Cardiac muscle cell (in vitro differentiated cells and primary cell): ENCODE measurements around the gene OR51B6. TPM values are rescaled to one million over a fixed set of nuclear protein-coding genes. Genes with fewer than 3 reads are reported as not detected.

ENCODE experiments used
- DNase-seq, 2 donors: peaks; one replicate each; pipeline versions ENCODE4 v3.0.0 to v3.0.0-alpha.2; 2010 to 2017; ENCODE audit warnings: low read depth in 1 of 2, low spot score in 1 of 2
- H3K27ac ChIP-seq: fragments of 200-600 bp; sonication (generic); 2 replicates; pipeline ENCODE4 v1.5.1; 2016
- H3K27me3 ChIP-seq: fragments of 200-600 bp; sonication (generic); 2 replicates; pipeline ENCODE4 v1.6.0; 2016; ENCODE audit warnings: control low read depth
- H3K36me3 ChIP-seq: fragments of 200-600 bp; sonication (generic); 2 replicates; pipeline ENCODE4 v1.5.1; 2016; ENCODE audit warnings: control low read depth
- H3K4me1 ChIP-seq: fragments of 200-600 bp; sonication (generic); 2 replicates; pipeline ENCODE4 v1.8.1; 2017; ENCODE audit warnings: low read depth, mild to moderate bottlenecking, mixed run types
- H3K4me3 ChIP-seq: fragments of 200-600 bp; sonication (generic); 2 replicates; pipeline ENCODE4 v1.5.1; 2016; ENCODE audit warnings: mild to moderate bottlenecking
- H3K9me3 ChIP-seq: fragments of 200-600 bp; sonication (generic); 2 replicates; pipeline ENCODE4 v1.5.1; 2017; ENCODE audit warnings: low read depth, mild to moderate bottlenecking, control low read depth
- polyA plus RNA-seq: library from polyadenylated mRNA; unstranded; fragments of >200 nt; fragmentation: Nextera tagmentation; extraction: Ambion mirVana; gene quantifications from 2 replicates; pipeline ENCODE4 v1.2.1, GENCODE V29; 2016
- total RNA-seq: library from RNA; depleted of rRNA; stranded (reverse); fragments of >200 nt; gene quantifications from 2 replicates; pipeline ENCODE4 v1.2.3, GENCODE V29; 2016
- TF ChIP-seq, protein P1 (sequence below): IDR thresholded peaks from 2 replicates; pipeline ENCODE4 v1.5.1; 2012; ENCODE audit warnings: low read depth, mild to moderate bottlenecking, low read length

The OR51B6 gene
- total and polyA plus RNA-seq, 2 experiments from 2014 or later = 0.39 TPM; not detected in 1

DNA sequence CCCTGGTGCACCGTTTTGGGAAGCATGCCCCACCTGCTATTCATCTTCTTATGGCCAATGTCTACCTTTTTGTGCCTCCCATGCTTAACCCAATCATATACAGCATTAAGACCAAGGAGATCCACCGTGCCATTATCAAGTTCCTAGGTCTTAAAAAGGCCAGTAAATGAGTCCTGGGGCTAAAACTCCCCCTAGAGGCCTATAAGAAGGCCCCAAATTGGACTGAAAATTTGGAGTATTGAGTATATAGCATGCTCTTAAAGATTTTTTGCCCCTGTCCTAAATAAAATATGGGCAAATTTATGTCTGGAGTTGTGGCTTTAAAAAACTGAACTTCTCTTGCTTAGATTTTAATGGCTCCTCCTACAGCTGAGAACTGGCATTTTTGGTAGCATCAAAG lies 38.9 kb downstream of the OR51B6 start:
- Histone ChIP-seq H3K27ac (no peak overlapping the region), H3K4me1 (no peaks in the 10 kb centered on the region), H3K27me3 (no peaks in the 10 kb centered on the region), H3K36me3 (no peaks in the 10 kb centered on the region), H3K4me3 (no peak overlapping the region), H3K9me3 (no peaks in the 10 kb centered on the region)
- no peak for DNase-seq
- TF ChIP-seq, protein P1, sequence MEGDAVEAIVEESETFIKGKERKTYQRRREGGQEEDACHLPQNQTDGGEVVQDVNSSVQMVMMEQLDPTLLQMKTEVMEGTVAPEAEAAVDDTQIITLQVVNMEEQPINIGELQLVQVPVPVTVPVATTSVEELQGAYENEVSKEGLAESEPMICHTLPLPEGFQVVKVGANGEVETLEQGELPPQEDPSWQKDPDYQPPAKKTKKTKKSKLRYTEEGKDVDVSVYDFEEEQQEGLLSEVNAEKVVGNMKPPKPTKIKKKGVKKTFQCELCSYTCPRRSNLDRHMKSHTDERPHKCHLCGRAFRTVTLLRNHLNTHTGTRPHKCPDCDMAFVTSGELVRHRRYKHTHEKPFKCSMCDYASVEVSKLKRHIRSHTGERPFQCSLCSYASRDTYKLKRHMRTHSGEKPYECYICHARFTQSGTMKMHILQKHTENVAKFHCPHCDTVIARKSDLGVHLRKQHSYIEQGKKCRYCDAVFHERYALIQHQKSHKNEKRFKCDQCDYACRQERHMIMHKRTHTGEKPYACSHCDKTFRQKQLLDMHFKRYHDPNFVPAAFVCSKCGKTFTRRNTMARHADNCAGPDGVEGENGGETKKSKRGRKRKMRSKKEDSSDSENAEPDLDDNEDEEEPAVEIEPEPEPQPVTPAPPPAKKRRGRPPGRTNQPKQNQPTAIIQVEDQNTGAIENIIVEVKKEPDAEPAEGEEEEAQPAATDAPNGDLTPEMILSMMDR = no peak

DNA sequence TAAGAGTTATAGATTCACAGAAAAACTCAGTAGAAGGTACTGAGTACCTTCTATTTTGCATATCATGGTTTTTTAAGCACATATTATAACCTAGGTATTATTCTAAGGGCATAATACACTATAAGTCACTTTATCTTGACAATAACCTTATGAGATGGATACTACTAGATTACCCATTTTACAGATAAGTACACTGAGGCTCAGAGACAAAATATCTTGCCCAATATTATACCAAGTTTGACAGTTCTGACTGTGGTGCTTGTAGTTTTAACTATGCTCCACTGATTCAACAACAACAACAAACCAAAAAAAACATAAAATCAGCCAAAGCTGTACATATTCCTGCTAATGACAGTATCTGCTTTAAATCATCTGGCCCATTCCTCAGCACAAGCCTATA lies 42.8 kb downstream of the OR51B6 start:
- Histone ChIP-seq H3K27ac (no peak overlapping the region), H3K9me3 (no peaks in the 10 kb centered on the region), H3K4me1 (no peaks in the 10 kb centered on the region), H3K4me3 (no peak overlapping the region), H3K36me3 (no peaks in the 10 kb centered on the region), H3K27me3 (no peaks in the 10 kb centered on the region)
- TF ChIP-seq, protein P1 = no peak
- no peak for DNase-seq

DNA sequence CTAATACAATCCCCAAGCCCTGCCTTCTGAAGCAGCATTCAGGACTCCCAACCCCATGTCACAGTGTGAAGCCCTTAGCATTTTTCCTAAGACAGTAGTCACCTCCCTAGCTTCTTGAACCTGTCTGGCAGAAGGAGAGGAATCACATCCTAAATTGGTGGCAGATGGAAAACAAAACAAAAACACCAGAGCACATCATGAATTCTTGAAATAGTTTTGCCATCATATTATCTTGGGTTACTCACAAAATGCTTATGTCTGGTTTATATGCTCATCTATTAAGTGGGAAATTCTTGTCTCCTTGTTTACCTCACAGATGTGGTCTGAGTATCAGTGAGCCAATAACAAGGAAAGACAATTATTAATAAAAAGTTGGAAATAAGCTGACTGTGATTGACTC lies 47.6 kb downstream of the OR51B6 start:
- Histone ChIP-seq H3K27me3 (no peaks in the 10 kb centered on the region), H3K4me1 (no peaks in the 10 kb centered on the region), H3K27ac (no peak overlapping the region), H3K9me3 (no peaks in the 10 kb centered on the region), H3K36me3 (no peaks in the 10 kb centered on the region), H3K4me3 (no peak overlapping the region)
- no peak for DNase-seq
- TF ChIP-seq, protein P1 = no peak

Other genes starting within 250 kb of the OR51B6 start
- not detected in 2 replicates for gene OR52A5, start 213.2 kb upstream of the OR51B6 start, total RNA-seq
- not detected in 2 replicates for gene OR52A5, start 213.2 kb upstream of the OR51B6 start, polyA plus RNA-seq
- gene OR52A1, start 196.8 kb upstream of the OR51B6 start, total RNA-seq = not detected in 2 replicates
- not detected in 2 replicates for gene OR52A1, start 196.8 kb upstream of the OR51B6 start, polyA plus RNA-seq
- gene OR51V1, start 150.8 kb upstream of the OR51B6 start, total RNA-seq = not detected in 2 replicates
- not detected in 2 replicates for gene OR51V1, start 150.8 kb upstream of the OR51B6 start, polyA plus RNA-seq
- not detected in 2 replicates for gene HBB, start 124.4 kb upstream of the OR51B6 start, total RNA-seq
- not detected in 2 replicates for gene HBB, start 124.4 kb upstream of the OR51B6 start, polyA plus RNA-seq
- gene HBD, start 117.0 kb upstream of the OR51B6 start, total RNA-seq = 0.95 TPM in 1 of 2 replicates, not detected in the other
- 2.8 TPM in 1 of 2 replicates, not detected in the other for gene HBD, start 117.0 kb upstream of the OR51B6 start, polyA plus RNA-seq
- not detected in 2 replicates for gene HBG1, start 101.7 kb upstream of the OR51B6 start, total RNA-seq
- not detected in 2 replicates for gene HBG1, start 101.7 kb upstream of the OR51B6 start, polyA plus RNA-seq
- gene HBG2, start 96.7 kb upstream of the OR51B6 start, total RNA-seq = not detected in 2 replicates
- gene HBG2, start 96.7 kb upstream of the OR51B6 start, polyA plus RNA-seq = 0.54 TPM in 1 of 2 replicates, not detected in the other
- 0.32 and 0.51 TPM in 2 replicates for gene HBE1, start 81.6 kb upstream of the OR51B6 start, total RNA-seq
- gene HBE1, start 81.6 kb upstream of the OR51B6 start, polyA plus RNA-seq = 0.23 TPM in 1 of 2 replicates, not detected in the other
- 0.57 and 0.85 TPM in 2 replicates for gene OR51B4, start 49.6 kb upstream of the OR51B6 start, total RNA-seq
- gene OR51B4, start 49.6 kb upstream of the OR51B6 start, polyA plus RNA-seq = 0.24 TPM in 1 of 2 replicates, not detected in the other
- gene OR51B2, start 27.2 kb upstream of the OR51B6 start, total RNA-seq = 1.6 TPM in 1 of 2 replicates, not detected in the other
- not detected in 2 replicates for gene OR51B2, start 27.2 kb upstream of the OR51B6 start, polyA plus RNA-seq
- gene OR51B5, start 8.0 kb upstream of the OR51B6 start, total RNA-seq = 1.4 and 3.6 TPM in 2 replicates
- gene OR51B5, start 8.0 kb upstream of the OR51B6 start, polyA plus RNA-seq = 0.25 and 1.1 TPM in 2 replicates
- gene OR51M1, start 32.3 kb downstream of the OR51B6 start, total RNA-seq = not detected in 2 replicates
- gene OR51M1, start 32.3 kb downstream of the OR51B6 start, polyA plus RNA-seq = not detected in 2 replicates
- not detected in 2 replicates for gene OR51Q1, start 70.6 kb downstream of the OR51B6 start, total RNA-seq
- not detected in 2 replicates for gene OR51Q1, start 70.6 kb downstream of the OR51B6 start, polyA plus RNA-seq
- 0.60 TPM in 1 of 2 replicates, not detected in the other for gene OR51I1, start 90.0 kb downstream of the OR51B6 start, total RNA-seq
- not detected in 2 replicates for gene OR51I1, start 90.0 kb downstream of the OR51B6 start, polyA plus RNA-seq
- gene OR51I2, start 97.8 kb downstream of the OR51B6 start, total RNA-seq = not detected in 2 replicates
- gene OR51I2, start 97.8 kb downstream of the OR51B6 start, polyA plus RNA-seq = 0.19 TPM in 1 of 2 replicates, not detected in the other
- not detected in 2 replicates for gene OR52D1, start 137.2 kb downstream of the OR51B6 start, total RNA-seq
- gene OR52D1, start 137.2 kb downstream of the OR51B6 start, polyA plus RNA-seq = 0.82 TPM in 1 of 2 replicates, not detected in the other
- gene UBQLN3, start 158.4 kb downstream of the OR51B6 start, total RNA-seq = 0.81 and 1.9 TPM in 2 replicates
- 0.52 TPM in 1 of 2 replicates, not detected in the other for gene UBQLN3, start 158.4 kb downstream of the OR51B6 start, polyA plus RNA-seq
- gene UBQLNL, start 165.2 kb downstream of the OR51B6 start, total RNA-seq = 0.92 and 3.4 TPM in 2 replicates
- 2.1 and 2.4 TPM in 2 replicates for gene UBQLNL, start 165.2 kb downstream of the OR51B6 start, polyA plus RNA-seq
- gene OR52H1, start 197.0 kb downstream of the OR51B6 start, total RNA-seq = 0.46 and 0.83 TPM in 2 replicates
- 0.43 TPM in 1 of 2 replicates, not detected in the other for gene OR52H1, start 197.0 kb downstream of the OR51B6 start, polyA plus RNA-seq
- not detected in 2 replicates for gene OR52B6, start 229.4 kb downstream of the OR51B6 start, total RNA-seq
- gene OR52B6, start 229.4 kb downstream of the OR51B6 start, polyA plus RNA-seq = 0.52 TPM in 1 of 2 replicates, not detected in the other
- 5.5 and 11.4 TPM in 2 replicates for gene TRIM6, start 245.1 kb downstream of the OR51B6 start, total RNA-seq
- gene TRIM6, start 245.1 kb downstream of the OR51B6 start, polyA plus RNA-seq = 4.3 and 10.8 TPM in 2 replicates